Dendritic cell treated with granulocyte-macrophage colony-stimulating factor and Interleukin-4, amounts not matched to agents 40 ng/mL and 50 ng/mL, for 4 days (primary cell): ENCODE results near the gene FOXP1.

ENCODE experiments used
- H3K27ac Mint-ChIP-seq: one replicate; pipeline ENCODE4 v1.8.0; 2022; ENCODE audit warnings: mild to moderate bottlenecking, mixed read lengths
- H3K27me3 Mint-ChIP-seq: one replicate; pipeline ENCODE4 v1.8.0; 2022; ENCODE audit warnings: mild to moderate bottlenecking, mixed read lengths
- H3K36me3 Mint-ChIP-seq: one replicate; pipeline ENCODE4 v1.8.0; 2022; ENCODE audit warnings: low read depth, mixed read lengths
- H3K4me1 Mint-ChIP-seq: one replicate; pipeline ENCODE4 v1.8.0; 2022; ENCODE audit warnings: low read depth, mixed read lengths
- H3K4me3 Mint-ChIP-seq: one replicate; pipeline ENCODE4 v1.8.0; 2022; ENCODE audit warnings: mild to moderate bottlenecking, moderate library complexity, mixed read lengths
- H3K9me3 Mint-ChIP-seq: one replicate; pipeline ENCODE4 v1.8.0; 2022; ENCODE audit warnings: mixed read lengths
- intact Hi-C: fragments of 100-400 bp; cut with micrococcal nuclease; formaldehyde crosslinking; loops from one replicate; pipeline ENCODE4 v1.15.0; 2022

The FOXP1 gene

DNA sequence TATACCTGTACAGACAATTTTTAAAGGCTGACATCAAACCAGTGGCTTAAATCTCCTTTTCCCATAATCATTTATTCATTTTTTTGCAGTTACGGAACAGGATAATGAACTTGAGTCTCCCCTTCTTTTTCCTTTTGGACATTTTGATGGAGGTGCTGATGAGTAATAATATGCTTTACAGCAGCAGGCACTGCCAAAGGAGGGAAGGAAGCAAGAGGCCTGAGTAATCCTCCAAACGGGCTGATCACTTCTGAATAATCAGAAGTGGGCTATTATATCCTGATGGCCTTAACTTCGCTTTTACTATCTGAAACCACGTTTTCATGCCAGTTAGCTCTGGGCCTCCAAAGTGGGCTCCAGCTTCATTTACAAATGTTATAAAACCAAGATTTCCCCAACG lies 527.2 kb downstream of the FOXP1 start:
- peaks cover 25% of the 10 kb centered on the region for H3K36me3 Mint-ChIP-seq
- H3K4me3 Mint-ChIP-seq = no peak overlapping the region
- H3K27me3 Mint-ChIP-seq = no peaks in the 10 kb centered on the region
- intact Hi-C loops = no loop called here
- H3K27ac Mint-ChIP-seq = no peak overlapping the region
- H3K4me1 Mint-ChIP-seq = peaks cover 3% of the 10 kb centered on the region
- no peaks in the 10 kb centered on the region for H3K9me3 Mint-ChIP-seq

DNA sequence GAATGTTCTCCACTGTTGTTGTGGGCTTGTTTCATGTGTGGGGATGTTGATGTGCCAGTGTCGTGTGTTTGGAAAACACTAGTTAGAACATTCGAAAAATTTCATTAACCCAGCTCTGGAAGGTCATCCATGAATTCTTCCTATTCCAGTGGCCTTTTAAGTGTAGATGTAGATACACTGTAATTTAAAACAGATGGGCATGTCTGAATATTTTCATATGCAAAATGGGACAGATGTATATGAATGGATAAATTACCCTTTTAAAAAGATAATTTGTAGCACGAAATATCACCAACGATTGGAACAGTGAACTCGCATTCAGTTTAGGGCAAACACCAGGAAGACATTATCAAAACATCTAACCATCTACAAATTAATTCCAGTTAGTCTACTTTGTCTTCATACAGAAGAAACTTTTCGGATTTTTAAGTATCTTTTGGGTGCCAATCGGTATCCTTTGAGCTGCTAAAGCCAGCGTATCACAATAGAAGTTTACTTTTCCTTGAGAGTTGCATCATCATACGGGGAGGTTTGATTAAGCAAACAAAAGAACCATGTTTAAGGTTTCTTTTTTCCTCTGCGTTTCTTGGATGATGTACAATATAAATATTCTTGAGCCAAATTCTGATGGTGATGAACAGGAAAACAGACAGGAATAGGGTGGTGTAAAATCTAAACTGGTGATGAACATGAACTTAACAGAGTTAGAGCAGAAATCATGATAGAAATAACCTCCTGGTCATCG lies 528.1 kb downstream of the FOXP1 start:
- no peaks in the 10 kb centered on the region for H3K27me3 Mint-ChIP-seq
- peaks cover 11% of the 10 kb centered on the region for H3K4me1 Mint-ChIP-seq
- no peak overlapping the region for H3K27ac Mint-ChIP-seq
- H3K4me3 Mint-ChIP-seq = no peak overlapping the region
- H3K36me3 Mint-ChIP-seq = peaks cover 34% of the 10 kb centered on the region
- intact Hi-C loops = no loop called here
- no peaks in the 10 kb centered on the region for H3K9me3 Mint-ChIP-seq

DNA sequence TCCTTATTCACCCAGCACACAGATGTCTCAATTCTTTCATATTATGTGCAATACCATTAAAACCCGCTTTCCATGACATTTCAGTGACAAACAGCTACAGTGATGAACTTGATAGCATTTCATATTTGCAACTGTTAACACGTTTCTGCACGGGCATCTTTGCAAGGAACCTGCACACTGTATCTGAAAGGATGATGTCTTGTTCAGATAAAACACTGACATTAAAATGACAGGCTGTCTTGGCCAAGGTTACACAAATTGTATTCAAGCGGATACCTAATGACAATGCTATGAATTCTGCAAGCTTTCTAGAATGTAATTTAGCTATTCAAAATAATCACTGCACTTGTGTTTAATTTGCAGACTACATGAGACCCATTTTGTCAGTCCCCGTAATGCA lies 529.2 kb downstream of the FOXP1 start:
- Mint-ChIP-seq H3K36me3 (peaks cover 45% of the 10 kb centered on the region), H3K4me3 (no peak overlapping the region), H3K27ac (no peak overlapping the region), H3K27me3 (no peaks in the 10 kb centered on the region), H3K4me1 (peaks cover 12% of the 10 kb centered on the region), H3K9me3 (no peaks in the 10 kb centered on the region)
- intact Hi-C loops = no loop called here

DNA sequence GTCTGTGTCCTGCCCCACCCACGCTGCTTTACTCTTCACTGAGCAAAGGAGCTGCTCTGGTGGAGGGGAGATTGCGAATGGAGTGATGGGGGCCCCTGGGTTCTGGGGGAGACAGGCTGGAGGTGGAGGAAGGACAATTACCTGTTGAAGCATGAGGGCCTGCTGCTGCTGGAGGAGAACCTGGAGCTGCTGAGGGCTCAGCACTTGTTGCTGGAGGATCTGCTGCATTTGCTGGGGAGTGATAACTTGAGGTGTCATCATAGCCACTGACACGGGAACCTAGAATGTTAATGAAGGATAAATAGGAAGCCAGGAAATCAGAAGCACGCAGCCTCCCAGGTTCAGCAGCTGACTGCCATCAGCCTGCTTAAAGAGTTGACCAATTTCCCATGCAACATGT lies 530.0 kb downstream of the FOXP1 start:
- Mint-ChIP-seq H3K27ac (no peak overlapping the region), H3K27me3 (no peaks in the 10 kb centered on the region), H3K4me1 (peaks cover 21% of the 10 kb centered on the region), H3K36me3 (peaks cover 49% of the 10 kb centered on the region), H3K9me3 (no peaks in the 10 kb centered on the region), H3K4me3 (no peak overlapping the region)
- intact Hi-C loops = no loop called here

DNA sequence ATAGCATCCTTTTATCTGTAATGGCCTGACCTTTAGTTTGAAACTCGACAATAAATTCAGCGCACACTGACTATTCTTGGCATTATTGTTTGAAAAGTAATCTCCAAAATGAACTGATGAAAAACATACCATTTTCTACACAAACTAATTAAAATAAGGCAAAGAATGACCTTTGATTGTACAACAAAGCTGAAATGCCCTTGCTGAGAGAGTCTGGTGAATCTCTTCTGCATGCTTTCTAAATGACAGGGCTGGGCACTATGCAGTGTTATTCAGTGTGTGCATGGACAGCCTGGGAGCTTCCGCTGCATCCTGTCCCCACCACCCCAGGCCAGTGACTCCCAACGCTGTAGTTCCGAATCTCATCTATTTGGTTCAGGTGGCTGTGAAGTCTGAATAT lies 530.8 kb downstream of the FOXP1 start:
- H3K4me3 Mint-ChIP-seq = no peak overlapping the region
- peaks cover 26% of the 10 kb centered on the region for H3K4me1 Mint-ChIP-seq
- H3K36me3 Mint-ChIP-seq = peaks cover 49% of the 10 kb centered on the region
- intact Hi-C loops = no loop called here
- no peak overlapping the region for H3K27ac Mint-ChIP-seq
- H3K9me3 Mint-ChIP-seq = no peaks in the 10 kb centered on the region
- no peaks in the 10 kb centered on the region for H3K27me3 Mint-ChIP-seq

DNA sequence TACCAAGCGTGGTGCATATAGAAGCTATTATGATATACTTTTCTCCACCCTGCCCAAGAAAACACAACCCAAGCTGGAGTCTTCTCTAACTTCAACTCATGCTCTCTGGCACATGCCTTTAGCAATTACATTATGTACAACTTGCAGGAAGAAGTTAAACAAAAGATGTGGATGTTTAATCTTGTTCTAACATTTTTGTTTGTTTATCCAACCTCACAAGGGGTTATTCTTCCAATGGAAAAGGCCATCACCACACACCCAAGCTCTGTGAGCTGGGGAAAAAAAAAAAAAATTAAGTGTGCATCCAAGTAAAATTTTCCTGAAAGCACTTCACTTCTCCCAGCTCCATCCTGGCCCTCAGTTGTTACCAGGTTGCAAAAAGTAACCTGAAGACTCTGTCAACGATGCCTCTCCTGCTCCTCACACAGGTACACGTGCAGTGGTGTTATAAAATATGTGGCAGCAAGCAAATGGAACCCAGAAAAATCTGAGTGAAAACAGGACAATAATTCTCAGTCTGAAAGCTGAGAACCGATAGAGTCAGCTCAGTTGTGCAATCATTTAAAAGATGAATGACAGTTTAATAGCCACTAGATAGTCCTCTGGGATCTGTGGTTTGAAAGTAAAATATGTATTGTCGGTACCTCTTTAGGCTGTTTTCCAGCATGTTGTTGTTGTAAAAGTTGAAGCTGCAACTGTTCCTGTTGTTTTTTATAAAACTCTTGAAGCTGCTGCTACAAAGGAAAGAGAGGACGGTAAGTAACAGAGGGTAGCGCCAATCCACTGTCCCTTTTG lies 531.4 kb downstream of the FOXP1 start:
- no peaks in the 10 kb centered on the region for H3K27me3 Mint-ChIP-seq
- intact Hi-C loops = no loop called here
- no peaks in the 10 kb centered on the region for H3K9me3 Mint-ChIP-seq
- no peak overlapping the region for H3K27ac Mint-ChIP-seq
- H3K4me3 Mint-ChIP-seq = no peak overlapping the region
- peaks cover 26% of the 10 kb centered on the region for H3K4me1 Mint-ChIP-seq
- peaks cover 55% of the 10 kb centered on the region for H3K36me3 Mint-ChIP-seq

DNA sequence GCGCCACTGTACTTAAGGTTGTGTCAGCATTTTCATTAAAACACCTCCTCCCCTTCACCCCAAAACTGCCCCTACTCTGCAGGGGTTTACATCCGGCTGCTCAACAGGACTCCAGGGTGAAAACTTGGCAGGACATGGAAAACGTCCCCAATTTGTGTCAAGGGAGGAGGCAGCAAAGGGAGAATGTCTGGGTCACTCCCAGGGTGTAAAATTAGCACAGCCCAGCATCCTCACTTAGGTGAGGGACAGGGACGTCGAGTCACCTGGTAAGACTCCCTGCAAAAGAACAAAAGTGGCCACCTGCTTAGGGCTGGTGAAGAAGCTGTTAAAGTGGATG lies 532.3 kb downstream of the FOXP1 start:
- Mint-ChIP-seq H3K27me3 (no peaks in the 10 kb centered on the region), H3K4me3 (no peak overlapping the region), H3K4me1 (peaks cover 26% of the 10 kb centered on the region), H3K9me3 (no peaks in the 10 kb centered on the region), H3K36me3 (peaks cover 63% of the 10 kb centered on the region), H3K27ac (no peak overlapping the region)
- intact Hi-C loops = no loop called here

DNA sequence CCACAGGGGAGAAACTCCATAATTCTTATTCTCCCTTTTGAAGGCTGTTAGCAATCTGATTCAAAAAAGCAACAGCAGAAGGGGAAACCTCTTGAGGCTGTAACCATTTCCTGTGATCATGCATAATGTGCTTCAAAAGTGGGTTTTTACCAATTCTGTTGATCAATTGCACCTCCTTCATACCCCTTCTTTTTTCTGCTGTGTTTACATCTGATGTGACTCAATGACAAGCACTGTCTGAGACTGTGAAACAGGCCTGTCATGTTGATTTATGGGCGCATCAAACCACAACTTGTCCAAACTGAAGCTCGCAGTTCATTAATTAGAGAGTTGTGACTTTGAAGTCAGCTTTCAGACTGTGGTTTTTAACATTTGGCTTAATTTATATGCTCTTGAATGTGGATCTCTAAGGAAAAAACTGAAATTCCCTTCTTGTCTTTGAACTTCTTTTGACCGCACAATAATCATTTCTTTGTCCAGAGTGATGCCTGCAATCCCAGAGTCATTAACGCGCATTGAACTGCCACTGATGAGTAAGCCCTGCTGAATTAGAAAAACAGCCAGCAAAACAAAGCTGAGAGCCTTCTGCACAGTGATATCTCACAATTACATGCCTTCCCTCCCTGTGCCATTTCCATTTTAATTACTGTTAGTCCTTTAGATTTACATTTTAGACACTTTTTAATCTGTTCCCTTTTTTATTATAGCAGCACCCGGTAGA lies 532.8 kb downstream of the FOXP1 start:
- Mint-ChIP-seq H3K36me3 (peaks cover 69% of the 10 kb centered on the region), H3K9me3 (no peaks in the 10 kb centered on the region), H3K27me3 (no peaks in the 10 kb centered on the region), H3K27ac (peak overlapping the region; percentile 21), H3K4me3 (no peak overlapping the region), H3K4me1 (peaks cover 31% of the 10 kb centered on the region)
- intact Hi-C loops = no loop called here

DNA sequence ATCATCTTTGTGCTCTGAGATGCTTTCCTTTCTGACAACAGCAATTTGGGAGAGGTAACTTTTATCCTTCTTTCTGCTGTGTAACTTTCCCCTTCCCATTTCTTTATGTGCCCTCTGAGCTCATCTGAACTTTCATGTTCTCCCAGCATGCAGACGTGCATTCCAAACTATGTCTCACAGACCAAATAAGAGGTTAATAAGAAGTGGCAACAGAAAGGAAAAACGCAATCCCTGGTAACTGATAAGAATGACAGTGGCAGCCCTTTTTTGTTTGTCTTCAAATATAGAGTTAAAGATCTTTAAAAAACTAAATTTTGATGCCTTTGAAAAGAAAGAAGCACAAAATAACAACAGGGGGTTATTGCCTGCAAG lies 533.4 kb downstream of the FOXP1 start:
- Mint-ChIP-seq H3K4me1 (peaks cover 31% of the 10 kb centered on the region), H3K36me3 (peaks cover 74% of the 10 kb centered on the region), H3K27me3 (no peaks in the 10 kb centered on the region), H3K9me3 (no peaks in the 10 kb centered on the region), H3K27ac (no peak overlapping the region), H3K4me3 (no peak overlapping the region)
- intact Hi-C loops = no loop called here

DNA sequence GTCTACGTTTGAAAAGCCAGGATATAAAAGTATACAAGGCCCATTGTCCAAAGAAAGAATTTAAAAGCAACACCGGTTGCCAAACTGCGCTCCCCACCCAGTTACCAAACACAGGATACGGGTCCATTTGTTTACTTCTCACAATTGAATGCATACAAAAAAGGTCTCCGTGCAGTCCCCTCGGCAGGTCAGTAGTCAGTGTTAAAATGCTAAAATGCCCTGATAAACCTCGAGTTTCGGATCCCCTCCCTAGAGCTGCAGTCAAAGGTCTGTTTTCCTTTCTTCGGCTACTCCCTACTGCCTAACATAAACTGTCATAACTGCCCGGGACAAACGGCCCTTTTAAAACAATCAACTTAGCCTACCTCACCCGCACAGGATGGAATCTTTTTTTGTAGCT lies 534.6 kb downstream of the FOXP1 start:
- Mint-ChIP-seq H3K27ac (no peak overlapping the region), H3K36me3 (peaks cover 79% of the 10 kb centered on the region), H3K4me3 (no peak overlapping the region), H3K4me1 (peaks cover 31% of the 10 kb centered on the region), H3K9me3 (no peaks in the 10 kb centered on the region), H3K27me3 (no peaks in the 10 kb centered on the region)
- intact Hi-C loops = no loop called here

DNA sequence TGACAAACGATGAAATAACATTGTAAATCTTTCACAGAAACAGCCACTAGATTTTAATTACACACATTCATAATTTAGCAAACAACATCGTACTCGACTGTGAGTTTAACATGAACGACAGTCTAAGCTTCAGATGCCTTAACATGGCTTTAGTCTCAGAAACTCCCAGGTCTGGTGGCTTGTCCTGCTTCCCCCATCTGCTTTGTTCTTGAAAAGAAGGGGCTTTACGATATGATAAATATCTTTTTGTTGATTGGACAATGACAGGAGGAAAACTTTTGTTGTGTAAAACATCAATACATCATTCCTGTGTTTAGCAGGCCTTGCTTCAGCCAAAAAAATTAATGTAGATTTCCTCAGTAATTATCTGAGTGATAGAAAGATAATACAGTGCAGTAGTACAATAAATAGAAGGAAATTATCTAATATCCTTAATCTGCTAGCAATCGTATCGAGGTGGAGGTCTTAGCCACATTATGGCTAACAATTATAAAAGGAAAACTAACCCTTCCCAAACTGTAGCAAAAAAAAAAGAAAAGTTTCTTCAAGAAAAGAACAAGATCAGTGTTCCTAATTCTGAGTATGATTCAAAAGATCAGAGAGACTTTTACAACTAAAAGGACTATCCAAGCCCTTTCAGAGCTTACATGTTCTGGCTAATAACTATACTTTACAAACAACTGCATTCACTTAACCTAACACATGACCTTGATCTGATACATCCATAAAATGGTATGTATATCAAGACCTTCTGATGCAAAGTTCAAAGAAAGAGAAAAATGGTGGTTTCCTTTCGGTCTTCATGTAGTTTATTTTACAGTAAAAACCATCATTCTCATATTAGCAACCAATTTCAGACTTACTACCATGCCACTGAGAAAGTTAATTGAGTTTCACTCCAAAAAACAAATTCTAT lies 535.7 kb downstream of the FOXP1 start:
- no peak overlapping the region for H3K27ac Mint-ChIP-seq
- no peak overlapping the region for H3K4me3 Mint-ChIP-seq
- intact Hi-C loops = no loop called here

DNA sequence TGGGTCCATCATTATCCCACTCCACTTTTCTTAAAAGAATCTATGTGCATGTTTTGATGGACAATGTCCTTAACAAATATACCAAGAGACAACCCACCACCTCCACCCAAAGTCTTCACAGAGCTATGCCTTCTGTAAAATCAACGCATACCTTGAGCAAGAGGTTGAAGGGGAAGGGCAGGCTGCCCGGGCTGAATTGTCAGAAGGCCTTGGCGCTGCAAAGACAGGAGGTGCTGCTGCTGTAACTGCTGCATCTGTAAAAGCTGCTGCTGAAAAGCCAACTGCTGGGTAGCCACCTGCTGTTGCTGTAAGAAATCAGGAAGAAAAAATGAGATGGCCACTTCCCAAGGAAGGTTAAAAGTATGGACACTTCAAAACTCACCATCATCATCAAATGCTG lies 536.7 kb downstream of the FOXP1 start:
- H3K36me3 Mint-ChIP-seq = peaks cover 67% of the 10 kb centered on the region
- intact Hi-C loops = no loop called here
- no peak overlapping the region for H3K4me3 Mint-ChIP-seq
- peaks cover 31% of the 10 kb centered on the region for H3K4me1 Mint-ChIP-seq
- no peak overlapping the region for H3K27ac Mint-ChIP-seq
- no peaks in the 10 kb centered on the region for H3K27me3 Mint-ChIP-seq
- no peaks in the 10 kb centered on the region for H3K9me3 Mint-ChIP-seq

More for the DNA sequence above, 535.7 kb downstream of the FOXP1 start:
- no peaks in the 10 kb centered on the region for H3K9me3 Mint-ChIP-seq
- H3K36me3 Mint-ChIP-seq = peaks cover 72% of the 10 kb centered on the region
- no peaks in the 10 kb centered on the region for H3K27me3 Mint-ChIP-seq
- H3K4me1 Mint-ChIP-seq = peaks cover 31% of the 10 kb centered on the region

DNA sequence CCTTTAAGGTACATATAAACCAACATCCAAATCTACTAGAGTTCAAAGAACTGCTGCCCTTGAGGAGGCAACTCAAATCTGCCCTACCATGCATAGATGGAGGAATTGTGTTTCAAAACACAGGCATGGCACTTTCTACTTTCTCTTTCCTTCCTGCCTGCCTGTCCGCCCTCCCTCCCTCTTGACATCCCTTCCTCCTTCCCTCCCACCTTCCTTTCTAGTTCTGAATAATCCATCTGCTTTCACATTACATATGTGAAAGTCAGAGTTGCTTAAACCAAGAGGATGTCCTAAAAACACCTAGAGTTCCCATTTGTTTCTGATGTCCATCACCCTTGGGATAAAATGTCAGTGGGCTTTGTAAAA lies 537.6 kb downstream of the FOXP1 start:
- Mint-ChIP-seq H3K4me1 (peaks cover 24% of the 10 kb centered on the region), H3K27me3 (no peaks in the 10 kb centered on the region), H3K36me3 (peaks cover 67% of the 10 kb centered on the region), H3K9me3 (no peaks in the 10 kb centered on the region), H3K27ac (peak overlapping the region; percentile 32), H3K4me3 (no peak overlapping the region)
- intact Hi-C loops = no loop called here
